Chondrocyte (in vitro differentiated cells): Measurements from ENCODE around the gene WDR77. TPM values are rescaled to one million over a fixed set of nuclear protein-coding genes. Genes with fewer than 3 reads are reported as not detected.

Source experiments
- DNase-seq: peaks from one replicate; pipeline ENCODE4 v3.0.0; 2021; ENCODE audit warnings: mixed read lengths, low spot score
- H3K27ac Mint-ChIP-seq: one replicate; pipeline ENCODE4 v1.8.0; 2021; ENCODE audit warnings: mild to moderate bottlenecking, moderate library complexity, mixed read lengths; ENCODE audit not compliant: unreplicated experiment
- H3K27me3 Mint-ChIP-seq: 2 replicates; pipeline ENCODE4 v1.8.0; 2021; ENCODE audit warnings: low read depth, mixed read lengths
- H3K36me3 Mint-ChIP-seq: 2 replicates; pipeline ENCODE4 v1.8.0; 2021; ENCODE audit warnings: low read depth, mixed read lengths
- H3K4me1 Mint-ChIP-seq: 2 replicates; pipeline ENCODE4 v1.8.0; 2021; ENCODE audit warnings: low read depth, mild to moderate bottlenecking, mixed read lengths
- H3K4me3 Mint-ChIP-seq: one replicate; pipeline ENCODE4 v1.8.0; 2021; ENCODE audit warnings: mild to moderate bottlenecking, moderate library complexity, mixed read lengths; ENCODE audit not compliant: unreplicated experiment
- H3K9me3 Mint-ChIP-seq: 2 replicates; pipeline ENCODE4 v1.8.0; 2021; ENCODE audit warnings: low read depth, mixed read lengths
- CTCF ChIP-seq: fragments of 200-600 bp; sonication (generic); IDR thresholded peaks from 2 replicates; pipeline ENCODE4 v1.5.0; 2021; ENCODE audit warnings: antibody characterized with exemption, mild to moderate bottlenecking, moderate library complexity
- total RNA-seq: library from RNA; stranded (reverse); gene quantifications from 3 replicates; pipeline ENCODE4 v1.2.1, GENCODE V29; 2021

The WDR77 gene
- total RNA-seq, 1 donor from 2014 or later: 19.5 TPM

- peaks cover 2% of the 10 kb centered on the region for H3K36me3 Mint-ChIP-seq
- peaks cover 1% of the 10 kb centered on the region for H3K27me3 Mint-ChIP-seq
- H3K4me3 Mint-ChIP-seq: no peak overlapping the region
- H3K4me1 Mint-ChIP-seq: peaks cover 21% of the 10 kb centered on the region
- H3K9me3 Mint-ChIP-seq: no peaks in the 10 kb centered on the region
- H3K27ac Mint-ChIP-seq: no peak overlapping the region
- TF ChIP-seq CTCF: no peak
- DNase-seq: no peak
These were observed 22.0 kb upstream of the WDR77 start for GRCh38 chr1:111471012-111471411.

GRCh38 chr1:111470596-111470995, 21.5 kb upstream of the WDR77 start:
- no peaks in the 10 kb centered on the region for H3K9me3 Mint-ChIP-seq
- no peak overlapping the region for H3K4me3 Mint-ChIP-seq
- peaks cover 20% of the 10 kb centered on the region for H3K4me1 Mint-ChIP-seq
- no peaks in the 10 kb centered on the region for H3K27me3 Mint-ChIP-seq
- DNase-seq: no peak
- no peak for TF ChIP-seq CTCF
- peaks cover 2% of the 10 kb centered on the region for H3K36me3 Mint-ChIP-seq
- H3K27ac Mint-ChIP-seq: no peak overlapping the region

- no peak overlapping the region for H3K4me3 Mint-ChIP-seq
- no peak for TF ChIP-seq CTCF
- no peak for DNase-seq
- no peaks in the 10 kb centered on the region for H3K9me3 Mint-ChIP-seq
- peaks cover 10% of the 10 kb centered on the region for H3K4me1 Mint-ChIP-seq
- H3K36me3 Mint-ChIP-seq: peaks cover 2% of the 10 kb centered on the region
- H3K27me3 Mint-ChIP-seq: no peaks in the 10 kb centered on the region
- H3K27ac Mint-ChIP-seq: no peak overlapping the region
These were observed 20.5 kb upstream of the WDR77 start for GRCh38 chr1:111469539-111469938.

- Mint-ChIP-seq H3K27ac (no peak overlapping the region), H3K9me3 (no peaks in the 10 kb centered on the region), H3K27me3 (no peaks in the 10 kb centered on the region), H3K4me1 (peaks cover 2% of the 10 kb centered on the region), H3K4me3 (no peak overlapping the region), H3K36me3 (peaks cover 4% of the 10 kb centered on the region)
- DNase-seq: no peak
- TF ChIP-seq CTCF: no peak
These were observed 19.7 kb upstream of the WDR77 start for GRCh38 chr1:111468717-111469100.

- Mint-ChIP-seq H3K9me3 (no peaks in the 10 kb centered on the region), H3K4me3 (no peak overlapping the region), H3K36me3 (peaks cover 4% of the 10 kb centered on the region), H3K27me3 (no peaks in the 10 kb centered on the region), H3K27ac (no peak overlapping the region), H3K4me1 (peaks cover 4% of the 10 kb centered on the region)
- peak; percentile 18 for TF ChIP-seq CTCF
- no peak for DNase-seq
These were observed 19.0 kb upstream of the WDR77 start for GRCh38 chr1:111467865-111468716.
